GM21390 (cell line): Measurements from ENCODE around the gene KRTAP5-4.
"Not testable (repeated sequence)": the region's sequence is repeated elsewhere in the genome, so short reads cannot be mapped to it uniquely, and the experiment has no call there.

Experiments used
- ATAC-seq: cut with Tn5 transposase; IDR thresholded peaks from one replicate; pipeline ENCODE4 v1.9.1; 2021; ENCODE audit not compliant: unreplicated experiment

KRTAP5-4 gene

DNA sequence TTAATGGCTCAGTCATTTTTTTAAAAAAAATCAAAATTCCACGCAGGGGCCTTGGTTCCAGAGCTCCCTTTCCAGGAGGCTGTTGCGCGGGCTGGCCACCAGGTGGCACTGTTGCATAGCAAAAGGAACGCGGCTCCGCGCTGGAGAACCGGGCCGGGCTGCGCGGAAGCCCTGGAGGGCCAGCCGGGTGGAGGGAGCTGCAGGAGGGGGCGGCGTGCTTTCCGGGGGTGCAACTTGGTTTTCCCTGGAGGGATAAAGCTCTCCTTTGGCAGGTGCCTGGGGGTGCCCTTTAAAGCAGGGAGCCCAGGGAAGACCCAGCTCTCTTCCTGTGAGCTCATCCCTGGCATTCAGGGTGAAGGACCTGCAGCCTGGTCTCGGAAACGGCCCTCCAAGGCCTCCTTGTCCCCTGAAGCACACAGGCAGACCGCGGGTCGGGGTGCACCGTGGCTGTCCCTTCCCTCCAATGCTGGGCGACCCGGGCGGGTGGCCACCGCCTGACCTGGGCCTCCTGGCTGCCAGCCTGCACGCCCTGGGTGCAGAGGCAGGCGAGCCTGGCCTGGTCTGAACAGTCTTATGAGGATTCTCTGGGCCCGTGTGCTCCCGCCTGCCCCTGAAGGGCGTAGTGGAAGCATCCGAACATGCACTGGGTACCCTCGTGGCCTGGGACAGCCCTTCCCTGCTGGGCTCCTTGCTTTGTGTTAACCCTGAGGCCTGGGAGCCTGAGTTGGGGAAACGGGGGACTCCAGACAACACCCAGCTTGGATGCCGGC is 31.0 kb upstream of the KRTAP5-4 start:
- no peak for ATAC-seq

- ATAC-seq = no peak
Measured at GRCh38 chr11:1652442-1652770, 30.5 kb upstream of the KRTAP5-4 start.

DNA sequence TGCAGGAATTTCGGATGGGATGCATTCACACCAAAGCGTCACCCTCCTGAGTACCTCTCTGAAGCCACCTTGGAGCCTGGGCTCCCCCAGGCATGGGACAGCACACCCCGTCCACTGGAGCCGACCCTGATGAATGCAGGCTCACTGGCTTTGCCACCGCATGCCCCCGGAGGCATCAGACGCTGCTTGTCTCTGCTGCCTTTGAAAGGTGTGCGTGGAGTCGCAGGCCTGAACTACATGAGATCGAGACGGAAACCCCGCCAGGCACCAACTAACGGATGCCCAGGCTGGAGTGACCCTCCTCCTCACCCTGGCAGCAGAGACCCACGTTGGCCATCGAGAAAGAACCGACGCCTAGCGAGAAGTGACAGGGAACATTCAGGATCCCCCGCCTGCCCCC is 30.1 kb upstream of the KRTAP5-4 start:
- no peak for ATAC-seq

- no peak for ATAC-seq
Measured at GRCh38 chr11:1651411-1651980, 29.6 kb upstream of the KRTAP5-4 start.

DNA sequence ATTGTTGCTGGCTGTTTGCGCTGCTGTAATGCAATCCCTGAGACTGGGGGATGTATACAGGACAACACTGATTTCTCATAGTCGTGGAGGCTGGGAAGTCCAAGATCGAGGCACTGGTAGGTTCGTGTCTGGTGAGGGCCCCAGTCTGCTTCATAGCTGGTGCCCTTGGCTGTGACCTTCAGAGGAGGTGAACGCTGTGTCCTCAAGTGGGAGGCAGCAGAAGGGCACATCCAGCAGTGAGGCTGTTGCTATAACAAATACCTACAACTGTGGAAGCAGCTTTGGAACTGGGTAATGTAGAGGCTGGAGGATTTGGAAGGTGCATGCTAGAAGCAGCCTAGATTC is 29.0 kb upstream of the KRTAP5-4 start:
- no peak for ATAC-seq

DNA sequence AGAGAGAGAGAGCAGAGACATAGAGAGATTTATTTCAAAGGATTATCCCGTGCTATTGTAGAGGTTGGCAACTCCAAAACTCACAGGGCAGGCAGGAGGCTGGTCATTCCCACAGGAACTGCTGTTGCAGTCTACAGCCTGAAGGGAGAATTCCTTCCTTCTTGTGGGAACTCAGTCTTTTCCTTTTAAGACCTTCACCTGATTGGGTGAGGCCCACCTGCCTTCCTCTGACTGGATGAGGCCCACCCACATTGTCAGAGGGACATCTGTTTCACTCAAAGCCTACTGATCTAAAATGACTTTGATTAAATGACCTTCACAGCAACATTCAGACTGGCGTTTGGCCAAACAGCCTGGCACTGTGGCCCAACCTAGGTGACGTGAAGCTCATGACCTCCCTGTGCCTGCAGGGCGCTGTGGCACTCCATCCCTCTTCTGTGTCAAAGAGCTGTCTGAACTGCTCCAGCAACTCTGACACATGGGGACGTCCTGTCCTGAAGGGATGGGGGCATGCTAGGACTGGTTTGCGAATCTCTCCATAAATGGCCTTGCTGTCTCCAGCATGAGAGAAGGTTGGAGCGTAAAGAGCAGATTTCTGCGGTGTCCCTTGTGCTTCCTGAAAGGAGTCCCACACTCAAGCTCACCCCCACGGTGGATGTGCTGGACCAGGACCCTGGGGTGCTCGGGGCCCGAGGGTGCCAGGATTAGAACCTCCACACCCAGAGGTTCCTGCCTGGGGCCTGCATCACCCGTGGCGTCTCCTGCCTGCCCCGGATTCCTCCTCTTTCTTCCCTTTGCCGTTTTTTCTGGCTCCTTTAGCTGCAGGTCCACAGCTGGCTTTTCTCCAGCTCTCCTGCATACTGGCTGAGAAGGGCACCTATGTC is 28.3 kb upstream of the KRTAP5-4 start:
- ATAC-seq = no peak

DNA sequence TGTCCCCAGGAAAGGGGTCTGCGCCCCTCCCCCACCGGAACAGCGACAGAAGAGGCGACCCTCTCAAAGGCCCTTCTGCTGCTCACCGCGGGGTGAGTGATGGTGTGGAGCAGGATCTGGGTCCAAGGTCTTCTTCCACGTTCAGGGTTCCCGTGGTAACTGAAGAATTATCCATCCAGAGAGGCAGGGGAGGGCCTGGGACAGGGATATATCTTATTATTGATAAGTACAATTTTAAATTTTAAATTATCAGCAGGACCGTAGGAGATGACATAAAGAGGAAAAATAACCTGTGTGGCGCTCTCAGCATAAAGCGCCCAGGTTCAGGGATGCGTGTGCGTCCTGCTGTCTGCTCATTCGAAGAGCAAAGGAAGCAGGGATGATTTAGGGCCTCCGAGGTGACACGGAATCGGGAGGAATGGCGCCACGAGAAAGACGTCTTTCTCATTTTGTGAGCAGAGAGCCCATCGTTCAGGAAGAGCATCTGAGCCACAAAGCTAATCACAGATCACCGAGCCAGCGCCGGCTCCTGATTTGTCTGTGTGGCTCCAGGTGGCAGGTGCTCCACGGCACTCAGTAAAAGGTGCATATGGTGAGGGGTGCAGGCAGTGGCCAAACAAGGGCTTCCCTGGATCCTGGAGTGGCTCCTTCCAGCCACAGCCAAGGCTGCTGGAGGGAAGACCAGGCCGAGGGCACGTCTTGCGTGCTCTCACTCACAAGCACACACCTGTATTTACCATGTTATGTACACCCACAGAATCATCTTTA is 26.9 kb upstream of the KRTAP5-4 start:
- ATAC-seq = no peak

DNA sequence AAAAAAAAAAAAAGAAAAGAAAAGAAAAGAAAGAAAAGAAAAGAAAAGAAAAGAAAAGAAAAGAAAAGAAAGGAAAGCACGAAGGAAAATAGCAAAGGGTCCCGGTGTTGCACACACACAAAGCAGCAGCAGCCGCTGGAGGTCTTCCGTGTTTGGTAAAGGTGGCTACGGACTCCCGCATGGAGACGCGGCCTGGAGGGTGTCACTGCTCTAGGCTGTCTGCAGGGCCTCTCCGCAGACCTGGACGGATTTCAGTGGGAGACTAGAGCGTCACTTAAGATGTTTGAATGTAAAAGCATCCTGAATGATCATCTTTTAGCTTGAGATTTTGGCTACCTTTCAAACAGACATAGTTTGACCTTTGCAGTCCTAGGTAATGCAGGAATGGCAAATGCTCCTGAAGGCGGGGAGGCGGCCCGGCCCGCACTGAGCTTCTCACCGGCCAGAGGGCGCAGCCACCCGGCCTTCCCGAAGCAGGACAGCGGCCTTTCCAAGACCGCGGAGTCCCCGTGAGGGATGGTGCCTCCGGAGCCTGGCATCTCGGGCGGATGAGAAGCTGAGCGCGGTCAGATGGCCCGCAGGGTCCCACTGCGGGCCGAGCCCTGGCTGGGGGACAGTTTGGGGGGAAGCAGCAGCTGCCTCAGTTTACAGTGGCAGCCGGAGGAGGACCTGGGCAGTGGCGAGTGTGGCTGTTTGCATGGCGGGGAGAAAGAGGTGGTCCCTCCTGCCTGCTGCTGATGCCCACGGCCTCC is 26.1 kb upstream of the KRTAP5-4 start:
- no peak for ATAC-seq

DNA sequence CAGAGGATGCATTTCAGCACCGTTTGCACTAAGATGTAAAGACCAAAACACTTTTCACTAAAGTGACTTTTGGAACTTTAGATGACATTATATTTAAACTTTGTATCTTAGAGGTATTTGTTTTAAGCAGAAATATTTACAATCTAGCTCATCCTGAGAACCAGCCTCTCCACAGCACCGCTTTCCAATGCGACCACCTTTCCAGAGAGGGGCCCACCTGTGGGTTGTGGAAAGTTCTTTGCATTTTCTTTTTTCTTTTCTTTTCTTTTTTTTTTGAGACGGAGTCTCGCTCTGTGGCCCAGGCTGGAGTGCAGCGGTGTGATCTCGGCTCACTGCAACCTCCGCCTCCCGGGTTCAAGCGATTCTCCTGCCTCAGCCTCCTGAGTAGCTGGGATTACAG is 24.6 kb upstream of the KRTAP5-4 start:
- ATAC-seq = not testable (repeated sequence)

- ATAC-seq = no peak
Measured at GRCh38 chr11:1645357-1645821, 23.5 kb upstream of the KRTAP5-4 start.

DNA sequence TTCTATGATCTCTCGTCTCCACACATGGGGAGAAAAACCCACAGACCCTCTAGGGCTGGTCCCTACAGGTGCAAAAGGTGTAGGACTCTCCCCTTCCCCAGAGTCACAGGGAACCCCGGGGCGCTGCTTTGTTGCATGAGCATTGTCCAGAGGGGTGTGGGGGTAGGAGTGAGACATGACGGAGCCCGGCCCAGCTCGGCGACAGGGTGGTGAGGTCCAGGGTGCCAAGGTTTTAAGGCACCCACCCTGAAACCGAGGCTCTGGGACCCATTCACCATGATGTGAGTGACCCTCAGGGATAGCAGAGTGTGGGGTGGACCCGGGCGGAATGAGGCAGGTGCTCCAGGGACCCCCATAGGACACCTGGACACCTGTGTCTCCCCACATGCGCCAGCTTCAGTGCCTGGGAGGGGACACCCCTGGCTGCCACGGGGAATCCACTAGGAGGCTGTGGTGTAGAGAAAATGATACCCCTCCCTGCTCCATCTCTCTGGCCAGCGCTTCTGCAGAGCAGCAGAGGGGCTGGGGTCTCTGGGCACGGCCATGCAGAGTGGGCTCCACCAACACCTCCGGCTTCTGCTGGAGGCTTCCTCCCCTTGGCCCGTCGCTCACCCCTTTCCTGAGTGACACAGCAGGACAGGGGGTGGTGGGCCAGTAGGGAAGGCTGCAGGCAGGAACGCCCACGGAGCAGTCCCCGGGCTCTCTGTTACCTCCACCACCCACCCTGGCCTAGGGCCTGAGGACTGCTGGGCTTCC is 22.8 kb upstream of the KRTAP5-4 start:
- no peak for ATAC-seq

DNA sequence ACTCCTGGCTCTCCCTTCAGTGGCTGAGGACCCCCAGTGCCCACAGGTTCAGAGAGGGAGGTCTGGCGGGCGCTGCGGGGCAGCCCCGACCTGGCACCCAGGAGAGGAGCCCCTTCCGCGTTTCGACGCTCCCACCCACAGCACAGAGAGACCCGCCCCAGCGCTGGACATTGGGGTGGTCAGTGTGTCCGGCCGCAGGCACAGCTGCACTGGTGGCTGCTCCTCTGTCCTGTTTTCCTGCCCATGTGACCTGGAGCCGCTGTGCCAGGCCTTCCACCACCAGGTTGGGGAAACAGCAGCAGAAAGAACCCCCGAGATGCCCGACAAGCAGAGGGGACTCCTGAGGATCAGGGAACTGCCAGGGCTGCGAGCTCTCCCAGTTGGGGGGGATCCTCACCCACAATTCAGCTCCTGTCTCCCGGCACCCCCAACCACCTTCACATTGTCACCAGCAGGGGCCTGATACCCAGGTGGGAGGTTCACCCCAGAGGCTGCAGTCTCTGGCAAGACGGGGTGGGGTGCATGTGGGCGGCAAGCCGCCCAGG is 21.3 kb upstream of the KRTAP5-4 start:
- ATAC-seq = no peak

- no peak for ATAC-seq
Measured at GRCh38 chr11:1642288-1643145, 20.6 kb upstream of the KRTAP5-4 start.

GRCh38 chr11:1641096-1641495 is 19.2 kb upstream of the KRTAP5-4 start:
- ATAC-seq = no peak

GRCh38 chr11:1640076-1640946 is 18.4 kb upstream of the KRTAP5-4 start:
- no peak for ATAC-seq

- ATAC-seq = no peak
Measured at GRCh38 chr11:1639666-1640065, 17.7 kb upstream of the KRTAP5-4 start.

DNA sequence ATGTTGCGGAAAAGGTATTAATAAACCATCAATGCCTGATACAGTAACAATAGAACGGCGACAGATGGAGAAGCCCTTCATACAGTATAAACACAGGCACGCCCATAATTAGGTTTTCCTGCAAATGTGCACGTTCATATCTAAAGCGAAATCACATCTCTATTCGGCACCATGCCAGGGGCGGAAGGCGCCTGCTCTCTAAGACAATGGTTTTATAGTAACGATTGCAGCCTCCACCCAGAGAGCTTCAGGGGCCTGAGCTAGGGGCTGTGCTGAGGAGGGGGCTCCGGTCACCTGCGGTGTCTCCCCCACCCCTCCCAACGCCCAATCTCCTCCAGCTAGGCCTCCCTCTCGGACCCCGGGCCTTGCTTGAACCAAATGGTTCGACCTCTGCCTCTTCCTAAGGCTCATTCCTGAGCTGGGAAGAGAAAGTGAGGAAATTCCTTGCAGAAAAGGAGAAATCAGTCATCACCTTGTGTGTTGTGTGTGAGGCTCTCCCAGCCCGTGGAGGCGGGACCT is 17.2 kb upstream of the KRTAP5-4 start:
- no peak for ATAC-seq
